HEK293 (cell line): ENCODE measurements around the gene MYO15B.

ENCODE experiments used
- CTCF ChIA-PET: fragments of 350-600 bp; formaldehyde crosslinking; extraction: SDS; loops from one replicate; lab custom pipeline; 2021; ENCODE audit warnings: antibody characterized with exemption; lab: Yijun Ruan, JAX
- POLR2A ChIA-PET: fragments of 300-600 bp; formaldehyde crosslinking; extraction: SDS; loops from one replicate; lab custom pipeline; 2020; ENCODE audit warnings: antibody characterized with exemption, inconsistent platforms; lab: Yijun Ruan, JAX
- H3K27ac ChIP-seq: fragments of 200-500 bp; sonication (Bioruptor generic); 2 replicates; pipeline ENCODE4 v1.5.1; 2014; ENCODE audit warnings: low read depth, low read length, control low read depth, inconsistent platforms; ENCODE audit errors: extremely low read depth
- H3K36me3 ChIP-seq, 2 experiments: fragments of 200-500 bp in 1 of 2; sonication (Bioruptor generic) in 1 of 2; 1 replicate in 1 of 2; 2 replicates in 1 of 2; pipeline ENCODE4 v1.5.1; 2014 to 2017; ENCODE audit warnings: inconsistent platforms in 2 of 2, low read length in 2 of 2; ENCODE audit not compliant: control insufficient read depth in 2 of 2, insufficient read depth in 1 of 2
- H3K4me1 ChIP-seq: fragments of 200-500 bp; sonication (Bioruptor generic); 2 replicates; pipeline ENCODE4 v1.5.1; 2014; ENCODE audit warnings: mild to moderate bottlenecking, low read length, inconsistent platforms; ENCODE audit not compliant: control insufficient read depth, insufficient read depth
- H3K4me3 ChIP-seq: 2 replicates; pipeline ENCODE4 v1.5.1; 2011; ENCODE audit warnings: low read depth, mild to moderate bottlenecking, control low read depth, low read length, moderate library complexity
- H3K9me3 ChIP-seq: fragments of 200-500 bp; sonication (Bioruptor generic); 2 replicates; pipeline ENCODE4 v1.5.1; 2014; ENCODE audit warnings: low read depth, low read length, inconsistent platforms; ENCODE audit not compliant: control insufficient read depth, insufficient read depth
- GLIS1 ChIP-seq: fragments of 450-650 bp; formaldehyde crosslinking; IDR thresholded peaks from 2 replicates; pipeline ENCODE4 v1.5.1; 2016; ENCODE audit warnings: missing biosample characterization, missing genetic modification characterization
- KLF1 ChIP-seq: fragments of 450-650 bp; formaldehyde crosslinking; IDR thresholded peaks from 2 replicates; pipeline ENCODE4 v1.5.1; 2016; ENCODE audit warnings: missing biosample characterization, missing genetic modification characterization
- ZBTB7A ChIP-seq: fragments of 450-650 bp; formaldehyde crosslinking; IDR thresholded peaks from 2 replicates; pipeline ENCODE4 v1.5.1; 2016; ENCODE audit warnings: low read depth, missing biosample characterization, missing genetic modification characterization
- ZFHX2 ChIP-seq: fragments of 450-650 bp; formaldehyde crosslinking; conservative IDR thresholded peaks from 2 replicates; pipeline ENCODE4 v1.5.1; 2016; ENCODE audit warnings: missing biosample characterization, missing genetic modification characterization
- ZFP3 ChIP-seq: fragments of 450-650 bp; formaldehyde crosslinking; IDR thresholded peaks from 2 replicates; pipeline ENCODE4 v1.5.1; 2016; ENCODE audit warnings: low read depth, missing biosample characterization, missing genetic modification characterization
- ZIC2 ChIP-seq: fragments of 450-650 bp; formaldehyde crosslinking; IDR thresholded peaks from 2 replicates; pipeline ENCODE4 v1.5.1; 2016; ENCODE audit warnings: missing biosample characterization, missing genetic modification characterization
- ZNF311 ChIP-seq: fragments of 450-650 bp; formaldehyde crosslinking; IDR thresholded peaks from 2 replicates; pipeline ENCODE4 v1.5.1; 2017; ENCODE audit warnings: missing biosample characterization, missing genetic modification characterization, borderline replicate concordance
- ZNF449 ChIP-seq: fragments of 450-650 bp; formaldehyde crosslinking; IDR thresholded peaks from 2 replicates; pipeline ENCODE4 v1.5.1; 2017; ENCODE audit warnings: missing biosample characterization, mild to moderate bottlenecking, missing genetic modification characterization, moderate library complexity
- ZNF48 ChIP-seq: fragments of 450-650 bp; formaldehyde crosslinking; IDR thresholded peaks from 2 replicates; pipeline ENCODE4 v1.5.1; 2016; ENCODE audit warnings: missing biosample characterization, missing genetic modification characterization
- ZNF530 ChIP-seq: fragments of 450-650 bp; formaldehyde crosslinking; IDR thresholded peaks from 2 replicates; pipeline ENCODE4 v1.5.1; 2016; ENCODE audit warnings: low read depth, missing biosample characterization, missing genetic modification characterization
- ZNF548 ChIP-seq: fragments of 450-650 bp; formaldehyde crosslinking; IDR thresholded peaks from 2 replicates; pipeline ENCODE4 v1.5.1; 2016; ENCODE audit warnings: missing biosample characterization, missing genetic modification characterization
- ZNF600 ChIP-seq: fragments of 450-650 bp; formaldehyde crosslinking; IDR thresholded peaks from 2 replicates; pipeline ENCODE4 v1.5.1; 2016; ENCODE audit warnings: missing biosample characterization, missing genetic modification characterization
- ZXDB ChIP-seq: fragments of 450-650 bp; formaldehyde crosslinking; IDR thresholded peaks from 2 replicates; pipeline ENCODE4 v1.5.1; 2016; ENCODE audit warnings: missing biosample characterization, missing genetic modification characterization
- TF ChIP-seq, protein P1 (sequence below): fragments of 450-650 bp; formaldehyde crosslinking; IDR thresholded peaks from 2 replicates; pipeline ENCODE4; 2016; ENCODE audit warnings: missing biosample characterization, missing genetic modification characterization
- TF ChIP-seq, protein P2 (sequence below): fragments of 450-650 bp; formaldehyde crosslinking; IDR thresholded peaks from 2 replicates; pipeline ENCODE4 v1.5.1; 2017; ENCODE audit warnings: missing biosample characterization, missing genetic modification characterization

Gene MYO15B

DNA sequence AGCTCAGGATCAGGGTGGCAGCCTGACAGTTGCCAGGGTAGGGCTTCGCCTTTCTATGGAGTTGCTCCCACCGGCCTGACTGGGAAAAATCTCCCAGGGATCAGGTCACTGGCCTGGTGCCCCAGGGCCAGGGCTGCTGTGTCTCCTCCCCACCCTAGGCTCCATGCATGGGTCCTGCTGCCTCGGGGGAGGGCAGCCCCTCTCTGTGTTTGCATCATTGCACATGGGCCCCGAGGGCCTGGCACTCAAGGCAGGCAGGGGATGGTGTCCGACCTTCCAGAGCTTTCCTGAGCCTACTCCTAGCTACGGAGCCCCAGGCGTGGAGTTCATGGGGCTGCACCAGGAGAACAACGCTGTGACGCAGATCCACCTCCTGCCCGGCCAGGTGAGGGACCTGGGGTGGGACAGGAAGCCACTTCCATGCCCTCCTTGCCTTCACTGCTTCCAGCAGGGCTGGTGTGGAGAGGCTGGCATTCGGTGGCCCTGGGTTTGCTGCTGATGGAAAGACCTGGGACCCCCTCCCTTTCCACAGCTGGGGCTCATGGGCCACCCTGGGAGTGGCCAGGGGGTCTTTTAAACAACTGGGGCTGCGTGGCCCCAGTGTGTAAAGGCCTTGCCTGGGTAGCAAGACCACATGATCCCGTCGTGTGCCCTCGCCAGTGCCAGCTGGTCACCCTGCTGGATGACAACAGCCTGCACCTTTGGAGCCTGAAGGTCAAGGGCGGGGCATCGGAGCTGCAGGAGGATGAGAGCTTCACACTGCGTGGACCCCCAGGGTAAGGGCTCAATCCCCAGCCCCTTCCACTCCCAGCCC lies 29.5 kb upstream of the MYO15B start:
- no peak for TF ChIP-seq ZNF48 (tag by site-specific recombination)
- TF ChIP-seq ZNF530 (tag by site-specific recombination): no peak
- peak; percentile 78; the same call in 1 of the 2 replicates for TF ChIP-seq ZNF449 (tag by site-specific recombination)
- TF ChIP-seq ZNF548 (tag by site-specific recombination): no peak
- no peak for TF ChIP-seq ZBTB7A (tag by site-specific recombination)
- Histone ChIP-seq H3K27ac (no peak overlapping the region), H3K9me3 (no peaks in the 10 kb centered on the region), H3K4me1 (0 out of 2 replicates have a peak, but pooled peaks cover 5% of the 10 kb centered on the region), H3K4me3 (no peak overlapping the region), H3K36me3 (peaks cover 0 to 4% of the 10 kb centered on the region in 2 experiments; a peak in 1 of 3 replicates)
- CTCF ChIA-PET: interaction anchor here (0.6 to 1.1 kb wide), 2 partner anchors 10 to 444 kb away, joined by 3 read pairs; no protein-coding TSS in a partner anchor
- POLR2A ChIA-PET: no interaction called here

DNA sequence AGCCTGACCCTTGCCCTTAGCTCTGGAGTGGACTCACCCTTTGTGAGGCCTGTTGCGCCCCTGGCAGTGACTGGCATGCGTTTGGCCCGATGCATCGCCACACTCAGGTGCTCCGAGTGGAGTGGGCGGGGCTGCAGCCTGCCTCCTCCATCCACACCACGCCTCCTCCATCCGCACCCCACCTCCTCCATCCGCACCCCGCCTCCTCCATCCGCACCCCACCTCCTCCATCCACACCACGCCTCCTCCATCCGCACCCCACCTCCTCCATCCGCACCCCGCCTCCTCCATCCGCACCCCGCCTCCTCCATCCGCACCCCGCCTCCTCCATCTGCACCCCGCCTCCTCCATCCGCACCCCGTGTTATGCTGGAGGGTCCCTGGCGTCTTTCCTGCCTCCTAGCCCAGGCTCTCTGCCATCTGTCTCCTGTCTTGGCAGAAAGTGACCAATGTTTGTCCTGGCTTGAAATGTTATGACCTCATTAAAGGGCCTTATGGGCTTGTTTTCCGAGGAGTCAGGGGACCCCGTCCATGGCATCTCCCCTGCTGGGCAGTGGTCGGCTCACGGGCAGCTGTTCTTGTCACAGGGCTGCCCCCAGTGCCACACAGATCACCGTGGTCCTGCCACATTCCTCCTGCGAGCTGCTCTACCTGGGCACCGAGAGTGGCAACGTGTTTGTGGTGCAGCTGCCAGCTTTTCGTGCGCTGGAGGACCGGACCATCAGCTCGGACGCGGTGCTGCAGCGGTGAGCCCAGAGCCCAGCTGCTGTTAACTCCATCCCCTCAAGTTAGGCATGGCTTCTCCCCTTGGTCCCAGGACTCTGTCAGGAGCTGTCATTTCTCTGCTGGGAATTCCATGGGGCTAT lies 28.7 kb upstream of the MYO15B start:
- CTCF ChIA-PET: interaction anchor here (0.6 to 1.3 kb wide), 3 partner anchors 11 to 445 kb away, joined by 3 to 5 read pairs (median 3); partner anchors contain the start of gene SMIM5
- TF ChIP-seq ZXDB (no peak), ZFHX2 (tag by site-specific recombination) (0 out of 2 replicates have a peak, but pooled peaks have one; percentile 21), ZFP3 (tag by site-specific recombination) (no peak), ZNF311 (no peak), KLF1 (tag by site-specific recombination) (peak; percentile 47)
- TF ChIP-seq, protein P1, sequence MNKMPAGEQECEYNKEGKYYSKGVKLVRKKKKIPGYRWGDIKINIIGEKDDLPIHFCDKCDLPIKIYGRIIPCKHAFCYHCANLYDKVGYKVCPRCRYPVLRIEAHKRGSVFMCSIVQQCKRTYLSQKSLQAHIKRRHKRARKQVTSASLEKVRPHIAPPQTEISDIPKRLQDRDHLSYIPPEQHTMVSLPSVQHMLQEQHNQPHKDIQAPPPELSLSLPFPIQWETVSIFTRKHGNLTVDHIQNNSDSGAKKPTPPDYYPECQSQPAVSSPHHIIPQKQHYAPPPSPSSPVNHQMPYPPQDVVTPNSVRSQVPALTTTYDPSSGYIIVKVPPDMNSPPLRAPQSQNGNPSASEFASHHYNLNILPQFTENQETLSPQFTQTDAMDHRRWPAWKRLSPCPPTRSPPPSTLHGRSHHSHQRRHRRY (tag by site-specific recombination): no peak
- Histone ChIP-seq H3K4me3 (no peak overlapping the region), H3K4me1 (0 out of 2 replicates have a peak, but pooled peaks cover 5% of the 10 kb centered on the region), H3K9me3 (no peaks in the 10 kb centered on the region), H3K27ac (no peak overlapping the region), H3K36me3 (peaks cover 0 to 12% of the 10 kb centered on the region in 2 experiments; a peak in 1 of 3 replicates)
- POLR2A ChIA-PET: interaction anchor here (0.5 kb wide), 1 partner anchor 107 kb away, joined by 3 read pairs; no protein-coding TSS in a partner anchor

GRCh38 chr17:75559958-75560533 lies 27.6 kb upstream of the MYO15B start:
- peak; percentile 23; the same call in 1 of the 2 replicates for TF ChIP-seq ZNF600 (tag by site-specific recombination)
- no peak for TF ChIP-seq GLIS1 (tag by site-specific recombination)
- TF ChIP-seq ZIC2 (tag by site-specific recombination): peak; percentile 38; the same call in 1 of the 2 replicates
- TF ChIP-seq, protein P2, sequence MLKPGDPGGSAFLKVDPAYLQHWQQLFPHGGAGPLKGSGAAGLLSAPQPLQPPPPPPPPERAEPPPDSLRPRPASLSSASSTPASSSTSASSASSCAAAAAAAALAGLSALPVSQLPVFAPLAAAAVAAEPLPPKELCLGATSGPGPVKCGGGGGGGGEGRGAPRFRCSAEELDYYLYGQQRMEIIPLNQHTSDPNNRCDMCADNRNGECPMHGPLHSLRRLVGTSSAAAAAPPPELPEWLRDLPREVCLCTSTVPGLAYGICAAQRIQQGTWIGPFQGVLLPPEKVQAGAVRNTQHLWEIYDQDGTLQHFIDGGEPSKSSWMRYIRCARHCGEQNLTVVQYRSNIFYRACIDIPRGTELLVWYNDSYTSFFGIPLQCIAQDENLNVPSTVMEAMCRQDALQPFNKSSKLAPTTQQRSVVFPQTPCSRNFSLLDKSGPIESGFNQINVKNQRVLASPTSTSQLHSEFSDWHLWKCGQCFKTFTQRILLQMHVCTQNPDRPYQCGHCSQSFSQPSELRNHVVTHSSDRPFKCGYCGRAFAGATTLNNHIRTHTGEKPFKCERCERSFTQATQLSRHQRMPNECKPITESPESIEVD (tag by site-specific recombination): no peak
- Histone ChIP-seq H3K9me3 (no peaks in the 10 kb centered on the region), H3K36me3 (peaks cover 0 to 16% of the 10 kb centered on the region in 2 experiments; a peak in 1 of 3 replicates), H3K4me1 (0 out of 2 replicates have a peak, but pooled peaks cover 5% of the 10 kb centered on the region), H3K4me3 (no peak overlapping the region), H3K27ac (no peak overlapping the region)
- ChIA-PET POLR2A (interaction anchor here (1.5 kb wide), 1 partner anchor 11 kb away, joined by 5 read pairs; no protein-coding TSS in a partner anchor), CTCF (interaction anchor here (0.5 to 1.3 kb wide), 3 partner anchors 28 to 74 kb away, joined by 3 to 5 read pairs (median 4); partner anchors contain the start of gene SMIM5)
